ENCODE results near the gene AWAT2. TPM values are rescaled to one million over a fixed set of nuclear protein-coding genes. Genes with fewer than 3 reads are reported as not detected.

Gene AWAT2
- polyA plus RNA-seq, 3 donors: not detected

GRCh38 chrX:70043685-70044084, 6.1 kb downstream of the AWAT2 start:
- H3K9me3 ChIP-seq (replicated peaks in 1 of 2; ENCODE audit: control insufficient read depth in 1 of 2, insufficient read depth in 1 of 2, low read length in 2 of 2): no peaks in the 10 kb centered on the region
- no peak for TF ChIP-seq CTCF (IDR thresholded peaks at IDR 0.05)
- intact Hi-C loops (cut with micrococcal nuclease): no loop called here

GRCh38 chrX:70042399-70043371, 7.1 kb downstream of the AWAT2 start:
- peaks cover 0 to 2% (median 0%) of the 10 kb centered on the region in 7 donors for H3K9me3 Mint-ChIP-seq
- Histone ChIP-seq H3K27me3 (ENCODE audit: control insufficient read depth in 2 of 2, insufficient read depth in 2 of 2, low read length in 2 of 2) (no peaks in the 10 kb centered on the region), H3K9me3 (replicated peaks in 1 of 2; ENCODE audit: control insufficient read depth in 1 of 2, insufficient read depth in 1 of 2, low read length in 2 of 2) (no peaks in the 10 kb centered on the region), H3K4me3 (replicated peaks in 1 of 3; ENCODE audit: low read depth in 2 of 3, low read length in 3 of 3) (no peak overlapping the region), H3K79me2 (ENCODE audit: insufficient read depth, low read length) (no peaks in the 10 kb centered on the region), H3K4me1 (ENCODE audit: control insufficient read depth in 1 of 2, insufficient read depth in 2 of 2, low read length in 2 of 2) (no peaks in the 10 kb centered on the region), H3K36me3 (replicated peaks in 1 of 2; ENCODE audit: control insufficient read depth in 1 of 2, insufficient read depth in 2 of 2, low read length in 2 of 2) (no peaks in the 10 kb centered on the region), H2AFZ (ENCODE audit: insufficient read depth, low read depth, low read length, poor library complexity, severe bottlenecking) (no peak overlapping the region), H3K9ac (ENCODE audit: insufficient read depth, low read length, poor library complexity, severe bottlenecking) (no peak overlapping the region), H3K4me2 (replicated peaks; ENCODE audit: extremely low read depth, low read length, poor library complexity, severe bottlenecking) (no peak overlapping the region), H3K27ac (ENCODE audit: low read depth in 1 of 2, low read length in 2 of 2) (no peak overlapping the region), H4K20me1 (ENCODE audit: insufficient read depth, low read length) (no peaks in the 10 kb centered on the region)
- no peak for DNase-seq
- intact Hi-C loops (cut with micrococcal nuclease): no loop called here
- no peak for TF ChIP-seq CTCF (IDR thresholded peaks at IDR 0.05)
- no peaks in the 10 kb centered on the region for H3K36me3 Mint-ChIP-seq
- no peak overlapping the region for H3K4me3 Mint-ChIP-seq
- H3K27me3 Mint-ChIP-seq (ENCODE audit: low read depth in 3 of 3): peaks cover 2 to 9% (median 4%) of the 10 kb centered on the region in 3 donors
- no peaks in the 10 kb centered on the region for H3K4me1 Mint-ChIP-seq
- WGBS (ENCODE audit: insufficient coverage): 100% methylated on average over 2 of the region's 11 CpGs
- no peak overlapping the region for H3K27ac Mint-ChIP-seq

More at GRCh38 chrX:70043685-70044084, 6.1 kb downstream of the AWAT2 start:
- Histone ChIP-seq H2AFZ (ENCODE audit: insufficient read depth, low read depth, low read length, poor library complexity, severe bottlenecking) (no peak overlapping the region), H3K27me3 (ENCODE audit: control insufficient read depth in 2 of 2, insufficient read depth in 2 of 2, low read length in 2 of 2) (no peaks in the 10 kb centered on the region), H3K79me2 (ENCODE audit: insufficient read depth, low read length) (no peaks in the 10 kb centered on the region), H3K9ac (ENCODE audit: insufficient read depth, low read length, poor library complexity, severe bottlenecking) (no peak overlapping the region), H4K20me1 (ENCODE audit: insufficient read depth, low read length) (no peaks in the 10 kb centered on the region), H3K27ac (ENCODE audit: low read depth in 1 of 2, low read length in 2 of 2) (no peak overlapping the region), H3K4me2 (replicated peaks; ENCODE audit: extremely low read depth, low read length, poor library complexity, severe bottlenecking) (no peak overlapping the region), H3K36me3 (replicated peaks in 1 of 2; ENCODE audit: control insufficient read depth in 1 of 2, insufficient read depth in 2 of 2, low read length in 2 of 2) (no peaks in the 10 kb centered on the region), H3K4me3 (replicated peaks in 1 of 3; ENCODE audit: low read depth in 2 of 3, low read length in 3 of 3) (no peak overlapping the region), H3K4me1 (ENCODE audit: control insufficient read depth in 1 of 2, insufficient read depth in 2 of 2, low read length in 2 of 2) (no peaks in the 10 kb centered on the region)
- Mint-ChIP-seq H3K4me1 (no peaks in the 10 kb centered on the region), H3K27me3 (ENCODE audit: low read depth in 3 of 3) (peaks cover 4 to 11% (median 5%) of the 10 kb centered on the region in 3 donors), H3K27ac (no peak overlapping the region), H3K4me3 (no peak overlapping the region), H3K36me3 (no peaks in the 10 kb centered on the region), H3K9me3 (peaks cover 0 to 2% (median 0%) of the 10 kb centered on the region in 7 donors)
- WGBS (ENCODE audit: insufficient coverage): 100% methylated on average over 6 of the region's 9 CpGs
- DNase-seq: no peak
